Psoas muscle (tissue), 8 donors: Measurements from ENCODE around the gene APOBEC4. TPM values are rescaled to one million over a fixed set of nuclear protein-coding genes. Genes with fewer than 3 reads are reported as not detected.

Experiments
- ATAC-seq, 4 donors: fragments of 200-7000 bp; cut with Tn5 transposase; one replicate each; pipeline ENCODE4 v1.9.1; 2020; ENCODE audit warnings: moderate library complexity in 3 of 4, mild to moderate bottlenecking in 2 of 4
- DNase-seq, 2 donors: peaks; one replicate each; pipeline ENCODE4 v3.0.0-alpha.2; 2020
- H3K27ac ChIP-seq: fragments of 200-600 bp; one replicate; pipeline ENCODE4 v1.8.0; 2022
- H3K27me3 ChIP-seq, 3 donors: fragments of 200-600 bp in 1 of 3; one replicate each; pipeline versions ENCODE4 v1.6.1 to v1.8.0; 2013 to 2022; ENCODE audit warnings: low read length in 2 of 3, mild to moderate bottlenecking in 2 of 3, moderate library complexity in 1 of 3; ENCODE audit not compliant: insufficient read depth in 3 of 3
- H3K36me3 ChIP-seq, 2 donors: fragments of 200-600 bp in 1 of 2; one replicate each; pipeline versions ENCODE4 v1.6.1 to v1.8.0; 2013 to 2022; ENCODE audit warnings: low read depth in 1 of 2, mild to moderate bottlenecking in 1 of 2, moderate library complexity in 1 of 2; ENCODE audit not compliant: insufficient read depth in 1 of 2
- H3K4me1 ChIP-seq: fragments of 200-600 bp; one replicate; pipeline ENCODE4 v1.8.0; 2022
- H3K4me3 ChIP-seq: fragments of 200-600 bp; one replicate; pipeline ENCODE4 v1.8.0; 2022; ENCODE audit warnings: mild to moderate bottlenecking
- H3K9me3 ChIP-seq: fragments of 200-600 bp; one replicate; pipeline ENCODE4 v1.8.0; 2022
- CTCF ChIP-seq: fragments of 200-600 bp; IDR thresholded peaks from one replicate; pipeline ENCODE4 v1.8.0; 2022; ENCODE audit warnings: antibody characterized with exemption
- WGBS, 3 donors: extraction: QIAGEN DNeasy Blood & Tissue Kit; methylation state at CpG; one replicate each; pipeline versions ENCODE4 v1.1.6 to v1.1.7; 2013; 5-methylcytosine and 5-hydroxymethylcytosine counted together
- intact Hi-C, 2 donors: fragments of 100-400 bp; cut with DNase I; formaldehyde crosslinking; loops; one replicate each; pipeline versions ENCODE4 v1.11.0 to v1.14.2; 2022
- polyA plus RNA-seq, 3 donors: library from polyadenylated mRNA; stranded (reverse); fragments of 200-250 nt; gene quantifications; one replicate each; pipeline ENCODE4 v1.2.3, GENCODE V29; 2013
- total RNA-seq, 4 donors: library from RNA; stranded (reverse); fragmentation: NEBNext Ultra II Directional in 2 of 4; extraction: Animal tissue kit (Norgen Biotek cat#: 25700) in 2 of 4; gene quantifications; one replicate each; pipeline versions ENCODE4 v1.2.1 to v1.2.4, GENCODE V29; 2021 to 2023
- donor health status: healthy with polysubstance abuse.
- donor health status: DM: no; HTN: no; CAD: no; lungs with moderate emphysema.
- donor health status: Bipolar disorder and iron deficiency.
- donor health status: healthy.
- donor health status: DM: yes; HTN: yes; CAD: no.
- donor health status: DM: no; HTN: no; CAD: no.
- donor health status: DM: no; HTN: no; CAD: no.
- donor health status: DM: yes; HTN: yes; CAD: no.

Gene APOBEC4
- total and polyA plus RNA-seq, 7 donors, result not detected

GRCh38 chr1:183675883-183676585, 22.9 kb upstream of the APOBEC4 start:
- ATAC-seq, result no peak
- intact Hi-C loops, result no loop called here
- Histone ChIP-seq H3K9me3 (no peaks in the 10 kb centered on the region), H3K27ac (no peak overlapping the region), H3K36me3 (no peaks in the 10 kb centered on the region), H3K27me3 (no peaks in the 10 kb centered on the region), H3K4me1 (no peaks in the 10 kb centered on the region), H3K4me3 (no peak overlapping the region)
- DNase-seq, result no peak
- 75 to 82% (median 78%) methylated on average over 3 of the region's 3 CpGs for WGBS, 3 donors
- TF ChIP-seq CTCF, result no peak

- Histone ChIP-seq H3K27ac (no peak overlapping the region), H3K4me1 (no peaks in the 10 kb centered on the region), H3K27me3 (no peaks in the 10 kb centered on the region), H3K36me3 (no peaks in the 10 kb centered on the region), H3K9me3 (no peaks in the 10 kb centered on the region), H3K4me3 (no peak overlapping the region)
- DNase-seq (no peak), ATAC-seq (no peak)
- no peak for TF ChIP-seq CTCF
- intact Hi-C loops, result no loop called here
Observed at GRCh38 chr1:183675381-183675780, 22.3 kb upstream of the APOBEC4 start.

GRCh38 chr1:183674886-183675285, 21.8 kb upstream of the APOBEC4 start:
- no peak for DNase-seq
- Histone ChIP-seq H3K36me3 (no peaks in the 10 kb centered on the region), H3K9me3 (no peaks in the 10 kb centered on the region), H3K4me3 (no peak overlapping the region), H3K27ac (no peak overlapping the region), H3K4me1 (no peaks in the 10 kb centered on the region), H3K27me3 (no peaks in the 10 kb centered on the region)
- no peak for TF ChIP-seq CTCF
- intact Hi-C loops, result no loop called here
- no peak for ATAC-seq
- WGBS, 3 donors, result 56 to 61% (median 61%) methylated on average over 2 of the region's 2 CpGs

GRCh38 chr1:183674339-183674738, 21.2 kb upstream of the APOBEC4 start:
- ATAC-seq, result peak in 1 of 4 donors; percentile 37
- no peaks in the 10 kb centered on the region for H3K36me3 ChIP-seq
- H3K27ac ChIP-seq, result no peak overlapping the region
- intact Hi-C loops, result no loop called here
- no peak for TF ChIP-seq CTCF
- H3K4me3 ChIP-seq, result no peak overlapping the region
- no peaks in the 10 kb centered on the region for H3K27me3 ChIP-seq
- no peaks in the 10 kb centered on the region for H3K4me1 ChIP-seq
- no peak for DNase-seq
- WGBS, 3 donors, result 29 to 48% (median 38%) methylated on average over 1 of the region's 1 CpG
- no peaks in the 10 kb centered on the region for H3K9me3 ChIP-seq
